Measurements from ENCODE around the gene FOXJ2.
"Not testable (repeated sequence)": the region's sequence is repeated elsewhere in the genome, so short reads cannot be mapped to it uniquely, and the experiment has no call there.

The FOXJ2 gene

GRCh38 chr12:8032242-8033152 lies at the start of gene FOXJ2:
FOXJ2 (plus strand) TSS chr12:8032716; CDS start chr12:8039833, 7,117 bp downstream.
- Mint-ChIP-seq H3K27ac (peak within 1 kb of the TSS; percentile 85), H3K4me3 (peak within 1 kb of the TSS; percentile 89), H3K27me3 (no peaks in the 10 kb centered on the region), H3K9me3 (no peaks in the 10 kb centered on the region), H3K36me3 (ENCODE audit: low read depth) (peaks cover 5% of the 10 kb centered on the region), H3K4me1 (peaks cover 55% of the 10 kb centered on the region)
- peak; percentile 77 for DNase-seq
- ATAC-seq: peak; percentile 87

DNA sequence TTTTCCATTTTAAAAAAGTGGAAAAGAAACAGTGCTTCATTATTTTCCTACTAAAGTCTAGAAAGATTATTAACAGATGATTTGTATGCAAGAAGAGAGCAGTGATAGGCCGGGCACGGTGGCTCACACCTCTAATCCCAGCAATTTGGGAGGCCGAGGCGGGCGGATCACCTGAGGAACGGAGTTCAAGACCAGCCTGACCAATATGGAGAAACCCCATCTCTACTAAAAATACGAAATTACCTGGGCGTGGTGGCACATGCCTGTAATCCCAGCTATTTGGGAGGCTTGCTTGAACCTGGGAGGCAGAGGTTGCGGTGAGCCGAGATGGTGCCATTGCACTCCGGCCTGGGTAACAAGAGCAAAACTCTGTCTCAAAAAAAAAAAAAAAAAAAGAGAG lies 49.5 kb upstream of the FOXJ2 start:
- H3K27me3 Mint-ChIP-seq; H3K4me3 Mint-ChIP-seq; H3K9me3 Mint-ChIP-seq; H3K36me3 Mint-ChIP-seq (ENCODE audit: low read depth); H3K27ac Mint-ChIP-seq; H3K4me1 Mint-ChIP-seq; DNase-seq; ATAC-seq: not testable (repeated sequence)

DNA sequence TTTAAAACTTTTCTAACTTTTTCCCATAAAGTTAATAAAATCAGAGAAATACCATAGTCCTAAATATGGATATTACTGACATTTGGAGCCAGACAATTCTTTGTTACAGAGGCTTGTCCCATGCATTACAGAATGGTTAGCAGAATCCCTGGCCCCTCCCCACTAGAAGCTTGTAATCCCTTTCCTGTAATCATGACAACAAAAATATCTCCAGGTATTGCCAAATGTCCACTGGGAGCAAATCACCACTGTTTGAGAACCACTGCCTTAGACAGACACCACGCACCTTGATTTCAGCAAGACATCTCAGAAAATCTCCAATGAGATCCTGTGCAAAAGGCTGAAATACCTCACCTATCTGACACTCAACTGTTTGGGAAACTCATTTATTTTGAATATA lies 49.1 kb upstream of the FOXJ2 start:
- not testable (repeated sequence) for H3K27me3 Mint-ChIP-seq; H3K4me1 Mint-ChIP-seq; H3K36me3 Mint-ChIP-seq (ENCODE audit: low read depth); ATAC-seq; DNase-seq; H3K9me3 Mint-ChIP-seq; H3K4me3 Mint-ChIP-seq; H3K27ac Mint-ChIP-seq

DNA sequence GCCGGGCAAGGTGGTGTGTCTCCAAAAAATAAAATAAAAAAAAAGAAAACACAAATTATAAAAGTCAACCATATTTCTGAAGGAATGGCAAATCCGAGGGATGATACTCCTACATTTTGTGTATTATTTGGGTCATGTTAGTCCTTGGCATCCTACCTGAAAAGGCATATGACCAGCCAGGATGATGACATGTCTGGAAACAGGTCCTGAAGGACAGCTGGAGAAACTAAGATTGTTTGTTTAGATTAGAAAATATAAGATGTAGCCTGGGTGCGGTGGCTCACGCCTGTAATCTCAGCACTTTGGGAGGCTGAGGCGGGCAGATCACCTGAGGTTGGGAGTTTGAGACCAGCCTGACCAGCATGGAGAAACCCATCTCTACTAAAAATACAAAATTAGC lies 47.6 kb upstream of the FOXJ2 start:
- Mint-ChIP-seq H3K9me3 (no peaks in the 10 kb centered on the region), H3K27ac (no peak overlapping the region), H3K4me1 (peaks cover 8% of the 10 kb centered on the region), H3K4me3 (no peak overlapping the region), H3K36me3 (ENCODE audit: low read depth) (no peaks in the 10 kb centered on the region), H3K27me3 (no peaks in the 10 kb centered on the region)
- DNase-seq: no peak
- no peak for ATAC-seq

- Mint-ChIP-seq H3K27ac (no peak overlapping the region), H3K36me3 (ENCODE audit: low read depth) (no peaks in the 10 kb centered on the region), H3K4me3 (no peak overlapping the region), H3K4me1 (peaks cover 18% of the 10 kb centered on the region), H3K27me3 (no peaks in the 10 kb centered on the region), H3K9me3 (no peaks in the 10 kb centered on the region)
- DNase-seq: no peak
- ATAC-seq: no peak
Measured at GRCh38 chr12:7985802-7986418, 46.6 kb upstream of the FOXJ2 start.

DNA sequence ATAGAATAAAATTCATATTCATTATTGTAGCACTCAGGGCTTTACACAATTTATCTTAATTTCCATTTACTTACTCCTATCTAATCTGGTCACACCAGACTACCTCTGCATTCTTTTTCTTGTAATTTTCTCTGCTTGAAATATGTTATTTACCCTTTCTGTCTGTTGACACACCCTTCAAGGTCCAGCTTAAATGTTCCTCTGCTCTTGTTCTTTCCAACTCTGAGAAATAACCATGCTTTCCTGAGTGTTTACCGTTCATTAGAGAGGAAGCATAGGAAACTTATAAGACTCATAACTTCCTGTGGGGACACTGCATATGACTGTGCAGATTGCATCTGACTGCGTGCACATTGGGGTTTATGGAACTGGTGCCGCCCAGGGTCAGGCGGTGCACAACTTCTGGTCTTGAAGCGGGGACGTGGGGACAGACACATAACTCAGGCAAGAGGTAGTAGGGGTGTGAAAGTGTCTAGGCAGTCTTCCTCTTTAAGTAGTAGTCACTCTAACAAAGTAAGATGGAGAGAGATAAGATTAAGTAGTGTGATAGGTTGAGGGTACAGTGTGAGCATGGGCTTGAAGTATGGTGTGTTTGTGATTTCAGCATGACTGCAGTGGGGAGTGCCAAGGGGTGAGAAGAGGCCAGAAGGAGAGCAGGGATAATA lies 42.6 kb upstream of the FOXJ2 start:
- ATAC-seq (peak; percentile 98), DNase-seq (peak; percentile 83)
- Mint-ChIP-seq H3K36me3 (ENCODE audit: low read depth) (no peaks in the 10 kb centered on the region), H3K4me1 (peaks cover 32% of the 10 kb centered on the region), H3K4me3 (peak overlapping the region; percentile 58), H3K9me3 (no peaks in the 10 kb centered on the region), H3K27me3 (no peaks in the 10 kb centered on the region), H3K27ac (peak overlapping the region; percentile 89)

DNA sequence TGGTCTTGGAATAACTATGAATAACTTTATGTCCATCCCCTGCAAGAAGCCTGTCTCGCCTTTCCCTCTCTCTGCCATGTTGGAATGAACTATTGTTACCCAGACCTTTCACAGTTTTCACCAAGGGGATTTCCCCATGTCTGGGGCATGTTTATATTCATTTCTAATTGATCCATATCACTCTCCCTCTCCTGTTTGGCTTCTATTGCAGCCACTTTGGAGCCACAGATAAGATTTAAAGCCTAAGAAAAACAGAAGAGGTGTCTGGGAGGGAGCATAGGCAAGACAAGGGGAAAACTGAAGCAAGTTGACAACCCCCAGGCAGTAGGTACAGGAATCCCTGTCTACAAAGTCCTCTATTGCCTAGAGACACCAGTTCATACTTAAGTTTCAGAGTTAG lies 41.0 kb upstream of the FOXJ2 start:
- Mint-ChIP-seq H3K4me1 (peaks cover 35% of the 10 kb centered on the region), H3K4me3 (peak overlapping the region; percentile 39), H3K27ac (peak overlapping the region; percentile 89), H3K36me3 (ENCODE audit: low read depth) (no peaks in the 10 kb centered on the region), H3K9me3 (no peaks in the 10 kb centered on the region), H3K27me3 (no peaks in the 10 kb centered on the region)
- ATAC-seq: no peak
- DNase-seq: no peak

DNA sequence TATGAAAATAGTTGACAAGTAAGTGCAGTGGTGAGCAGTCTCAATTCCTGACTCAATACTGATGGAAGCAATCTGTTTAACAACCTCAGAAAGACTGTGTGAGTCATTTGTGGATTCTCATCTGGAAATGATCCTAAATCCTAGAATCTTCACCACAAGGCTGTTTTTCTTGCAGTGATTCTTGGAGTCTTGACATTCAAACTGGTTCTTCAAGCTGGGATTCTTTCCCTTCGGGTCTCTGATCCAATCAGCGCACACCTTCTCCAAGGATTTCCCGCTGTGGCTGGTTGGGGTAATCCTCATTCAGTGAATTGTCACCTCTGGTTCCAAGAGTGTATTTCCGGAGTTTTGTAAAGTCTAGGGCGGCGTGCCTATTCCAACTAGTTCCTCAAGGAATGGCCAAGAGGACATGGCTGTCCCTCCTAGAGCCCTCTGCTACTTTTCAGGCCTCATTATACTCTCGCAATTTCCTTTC lies 37.7 kb upstream of the FOXJ2 start:
- H3K4me3 Mint-ChIP-seq: no peak overlapping the region
- peaks cover 29% of the 10 kb centered on the region for H3K4me1 Mint-ChIP-seq
- DNase-seq (no peak), ATAC-seq (no peak)
- no peaks in the 10 kb centered on the region for H3K27me3 Mint-ChIP-seq
- peak overlapping the region; percentile 29 for H3K27ac Mint-ChIP-seq
- H3K9me3 Mint-ChIP-seq: peaks cover 4% of the 10 kb centered on the region
- H3K36me3 Mint-ChIP-seq (ENCODE audit: low read depth): peaks cover 2% of the 10 kb centered on the region

DNA sequence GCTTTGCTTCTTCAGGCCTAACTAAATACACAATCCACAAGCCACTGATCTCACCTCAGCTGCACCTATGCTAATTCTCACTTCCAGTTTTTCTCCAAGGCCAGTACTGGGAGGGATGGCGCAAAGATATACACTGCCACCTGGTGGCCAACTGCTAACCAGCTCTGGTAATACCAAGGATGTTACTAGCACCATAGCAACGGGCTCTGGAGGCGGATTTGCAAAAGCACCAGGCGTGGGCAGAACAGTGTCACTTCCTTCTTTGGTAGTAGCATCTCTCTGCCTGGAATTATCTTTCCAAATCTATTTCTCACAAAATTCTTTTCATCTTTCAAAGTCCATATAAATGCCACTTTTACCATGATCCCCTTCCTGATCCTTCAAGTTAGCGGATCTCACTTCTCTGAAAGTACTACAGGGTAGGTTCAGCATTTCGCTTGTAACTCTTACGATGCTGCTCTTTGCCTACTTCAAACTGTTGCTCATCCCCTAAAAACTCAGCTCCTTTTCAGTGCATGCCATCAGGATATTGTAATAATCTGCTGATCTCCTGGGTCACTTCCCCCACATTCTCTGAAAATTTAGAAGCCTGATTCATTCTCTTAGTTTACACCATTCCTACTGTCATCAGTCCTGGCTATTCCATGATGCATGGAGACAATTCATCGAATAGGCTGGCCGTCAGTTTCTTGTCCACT lies 37.1 kb upstream of the FOXJ2 start:
- H3K9me3 Mint-ChIP-seq: peaks cover 4% of the 10 kb centered on the region
- no peak overlapping the region for H3K4me3 Mint-ChIP-seq
- no peak overlapping the region for H3K27ac Mint-ChIP-seq
- no peaks in the 10 kb centered on the region for H3K27me3 Mint-ChIP-seq
- H3K4me1 Mint-ChIP-seq: peaks cover 23% of the 10 kb centered on the region
- DNase-seq (peak; percentile 82), ATAC-seq (peak; percentile 95)
- peaks cover 2% of the 10 kb centered on the region for H3K36me3 Mint-ChIP-seq (ENCODE audit: low read depth)

DNA sequence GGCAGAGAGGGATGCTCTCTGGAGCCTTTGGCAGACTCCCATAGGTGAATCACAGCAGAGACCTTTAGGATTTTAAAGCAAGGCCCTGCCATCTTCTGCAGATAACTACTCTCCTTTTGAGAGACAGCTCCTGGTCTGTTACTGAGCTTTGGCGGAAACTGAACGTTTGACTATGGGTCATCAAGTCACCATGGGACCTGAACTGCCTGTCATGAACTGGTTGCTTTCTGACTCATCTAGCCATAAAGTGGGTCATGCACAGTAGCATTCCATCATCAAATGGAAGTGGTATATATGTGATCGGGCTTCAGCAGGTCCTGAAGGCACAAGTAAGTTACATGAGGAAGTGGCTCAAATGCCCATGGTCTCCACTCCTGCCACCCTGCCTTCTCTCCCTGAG lies 31.7 kb upstream of the FOXJ2 start:
- ATAC-seq; H3K27me3 Mint-ChIP-seq; H3K36me3 Mint-ChIP-seq (ENCODE audit: low read depth); H3K4me3 Mint-ChIP-seq; DNase-seq; H3K9me3 Mint-ChIP-seq: not testable (repeated sequence)
- H3K27ac Mint-ChIP-seq: peak overlapping the region; percentile 50
- H3K4me1 Mint-ChIP-seq: peaks cover 17% of the 10 kb centered on the region

DNA sequence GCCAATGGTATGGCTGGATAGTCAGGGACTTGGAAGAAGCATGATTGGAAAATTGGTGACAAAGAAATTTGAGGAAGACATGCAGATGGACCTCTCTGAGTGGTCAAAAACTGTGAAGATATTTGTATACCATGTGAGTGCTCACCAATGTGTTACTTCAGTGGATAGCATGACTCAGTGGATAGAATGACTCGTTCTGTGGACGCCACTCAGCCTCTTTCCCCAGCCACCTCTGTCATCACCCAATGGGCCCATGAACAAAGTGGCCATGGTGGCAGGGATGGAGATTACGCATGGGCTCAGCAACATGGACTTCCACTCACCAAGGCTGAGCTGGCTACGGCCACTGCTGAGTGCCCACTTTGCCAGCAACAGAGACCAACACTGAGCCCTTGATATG lies 31.0 kb upstream of the FOXJ2 start:
- peaks cover 14% of the 10 kb centered on the region for H3K4me1 Mint-ChIP-seq
- H3K36me3 Mint-ChIP-seq (ENCODE audit: low read depth); H3K4me3 Mint-ChIP-seq; H3K9me3 Mint-ChIP-seq; H3K27me3 Mint-ChIP-seq: not testable (repeated sequence)
- peak overlapping the region; percentile 50 for H3K27ac Mint-ChIP-seq
- peak; percentile 86 for ATAC-seq
- DNase-seq: peak; percentile 19

DNA sequence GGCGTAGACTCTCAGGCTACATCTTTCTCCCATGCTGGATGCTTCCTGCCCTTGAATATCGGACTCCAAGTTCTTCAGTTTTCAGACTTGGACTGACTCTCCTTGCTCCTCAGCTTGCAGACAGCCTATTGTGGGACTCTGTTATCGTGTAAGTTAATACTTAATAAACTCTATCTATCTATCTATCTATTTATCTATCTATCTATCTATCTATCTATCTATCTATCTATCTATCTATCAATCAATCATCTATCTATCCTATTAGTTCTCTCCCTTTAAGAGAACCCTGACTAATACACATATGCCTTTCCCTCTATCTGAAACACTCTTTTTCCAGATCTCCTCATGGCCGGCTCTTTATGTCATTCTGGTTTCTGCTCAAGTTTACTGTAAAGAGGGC lies 27.6 kb upstream of the FOXJ2 start:
- not testable (repeated sequence) for H3K27me3 Mint-ChIP-seq; H3K36me3 Mint-ChIP-seq (ENCODE audit: low read depth); H3K4me3 Mint-ChIP-seq; DNase-seq; H3K27ac Mint-ChIP-seq; ATAC-seq; H3K9me3 Mint-ChIP-seq
- peaks cover 14% of the 10 kb centered on the region for H3K4me1 Mint-ChIP-seq

GRCh38 chr12:8011331-8011730 lies 21.2 kb upstream of the FOXJ2 start:
- no peaks in the 10 kb centered on the region for H3K4me1 Mint-ChIP-seq
- H3K27me3 Mint-ChIP-seq: peaks cover 5% of the 10 kb centered on the region
- H3K27ac Mint-ChIP-seq: no peak overlapping the region
- no peaks in the 10 kb centered on the region for H3K9me3 Mint-ChIP-seq
- no peak overlapping the region for H3K4me3 Mint-ChIP-seq
- ATAC-seq: no peak
- DNase-seq: no peak
- no peaks in the 10 kb centered on the region for H3K36me3 Mint-ChIP-seq (ENCODE audit: low read depth)

- Mint-ChIP-seq H3K4me1 (peaks cover 2% of the 10 kb centered on the region), H3K27ac (no peak overlapping the region), H3K27me3 (peaks cover 14% of the 10 kb centered on the region), H3K9me3 (no peaks in the 10 kb centered on the region), H3K4me3 (no peak overlapping the region), H3K36me3 (ENCODE audit: low read depth) (no peaks in the 10 kb centered on the region)
- DNase-seq: no peak
- ATAC-seq: no peak
Measured at GRCh38 chr12:8012651-8013309, 19.7 kb upstream of the FOXJ2 start.
